Superior temporal gyrus (tissue), 1 donor: Measurements from ENCODE around the gene CDH6.

Experiments used
- DNase-seq: peaks from one replicate; pipeline ENCODE4 v3.0.0-alpha.2; 2016; ENCODE audit errors: extremely low spot score

The CDH6 gene

DNA sequence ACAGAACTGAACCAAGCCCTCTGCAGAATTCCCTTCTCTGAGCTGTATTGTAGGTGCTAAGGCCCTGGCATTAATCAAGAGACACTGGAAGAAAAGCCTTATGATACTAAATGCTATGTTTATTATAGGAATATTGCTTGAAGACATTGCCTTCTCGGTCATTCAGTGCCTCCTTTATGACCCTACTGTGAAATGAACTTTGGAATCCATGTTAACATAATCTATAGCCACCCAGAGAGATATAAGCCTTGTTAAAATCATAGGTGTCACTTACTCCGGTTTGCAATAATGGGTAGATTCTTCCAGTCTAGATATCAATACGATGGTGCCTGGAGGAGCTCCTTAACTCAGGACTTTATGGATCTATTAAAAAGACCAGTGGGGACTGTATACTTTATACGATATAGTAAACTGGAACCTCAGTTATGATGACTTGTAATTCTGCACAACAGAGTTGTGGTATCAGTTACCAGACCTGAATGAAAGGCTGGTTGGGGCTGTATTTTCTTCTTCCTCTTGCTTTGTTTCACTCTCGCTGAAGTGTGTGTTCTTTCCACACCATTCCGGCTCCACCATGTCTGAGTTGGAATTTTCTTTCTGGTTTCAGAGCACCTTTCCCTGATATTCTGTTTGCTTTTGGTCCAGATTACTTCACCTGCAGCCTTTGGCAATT lies 183.9 kb downstream of the CDH6 start:
- no peak for DNase-seq

DNA sequence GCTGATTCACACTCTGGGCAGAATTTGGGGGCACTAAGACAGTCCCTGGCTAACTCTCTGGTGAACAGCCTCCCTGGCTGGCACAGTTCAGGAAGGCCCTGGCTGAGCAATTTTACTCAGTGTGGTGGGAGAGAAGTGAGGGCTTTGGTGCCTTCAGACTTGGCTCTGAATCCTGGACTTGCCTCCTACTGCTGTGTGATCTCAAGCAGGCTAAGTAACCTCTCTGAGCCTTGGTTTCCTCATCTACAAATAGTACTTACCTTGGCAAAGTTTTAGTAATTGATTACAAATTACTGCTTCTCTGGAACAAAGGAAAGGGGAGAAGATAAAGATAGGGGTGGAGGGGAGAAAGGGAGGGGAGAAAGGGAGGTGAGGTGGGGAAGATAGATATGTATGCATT lies 184.7 kb downstream of the CDH6 start:
- DNase-seq, result no peak
